ENCODE results near the gene G6PC1.

DNA sequence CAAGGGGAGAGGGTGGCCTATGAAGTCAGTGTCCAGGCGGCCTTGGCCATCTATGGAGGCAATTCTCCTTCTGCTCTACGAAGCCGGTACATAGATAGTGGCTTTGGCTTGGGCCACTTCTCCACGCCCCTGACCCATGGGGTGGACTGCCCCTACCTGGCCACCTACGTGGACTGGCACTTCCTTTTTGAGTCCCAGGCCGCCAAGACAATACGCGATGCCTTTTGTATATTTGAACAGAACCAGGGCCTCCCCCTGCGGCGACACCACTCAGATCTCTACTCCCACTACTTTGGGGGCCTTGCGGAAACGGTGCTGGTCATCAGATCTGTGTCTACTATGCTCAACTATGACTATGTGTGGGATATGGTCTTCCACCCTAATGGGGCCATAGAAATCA lies 32.3 kb upstream of the G6PC1 start:
- TF ChIP-seq, protein P1, sequence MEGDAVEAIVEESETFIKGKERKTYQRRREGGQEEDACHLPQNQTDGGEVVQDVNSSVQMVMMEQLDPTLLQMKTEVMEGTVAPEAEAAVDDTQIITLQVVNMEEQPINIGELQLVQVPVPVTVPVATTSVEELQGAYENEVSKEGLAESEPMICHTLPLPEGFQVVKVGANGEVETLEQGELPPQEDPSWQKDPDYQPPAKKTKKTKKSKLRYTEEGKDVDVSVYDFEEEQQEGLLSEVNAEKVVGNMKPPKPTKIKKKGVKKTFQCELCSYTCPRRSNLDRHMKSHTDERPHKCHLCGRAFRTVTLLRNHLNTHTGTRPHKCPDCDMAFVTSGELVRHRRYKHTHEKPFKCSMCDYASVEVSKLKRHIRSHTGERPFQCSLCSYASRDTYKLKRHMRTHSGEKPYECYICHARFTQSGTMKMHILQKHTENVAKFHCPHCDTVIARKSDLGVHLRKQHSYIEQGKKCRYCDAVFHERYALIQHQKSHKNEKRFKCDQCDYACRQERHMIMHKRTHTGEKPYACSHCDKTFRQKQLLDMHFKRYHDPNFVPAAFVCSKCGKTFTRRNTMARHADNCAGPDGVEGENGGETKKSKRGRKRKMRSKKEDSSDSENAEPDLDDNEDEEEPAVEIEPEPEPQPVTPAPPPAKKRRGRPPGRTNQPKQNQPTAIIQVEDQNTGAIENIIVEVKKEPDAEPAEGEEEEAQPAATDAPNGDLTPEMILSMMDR (conservative IDR thresholded peaks at IDR 0.05), result no peak
- no peak for TF ChIP-seq EZH2 (IDR thresholded peaks at IDR 0.05; ENCODE audit: low read depth)

Measured in PC-9 (cell line).